GM20431 (cell line): ENCODE results near the gene MPHOSPH9.

Experiments used
- in situ Hi-C: fragments of 300-500 bp; cut with MseI, MboI; formaldehyde crosslinking; loops from one replicate; pipeline ENCODE4 v1.15.0; 2020; ENCODE audit warnings: low sequenced_read_pairs; ENCODE audit not compliant: unreplicated experiment

The MPHOSPH9 gene, protein sequence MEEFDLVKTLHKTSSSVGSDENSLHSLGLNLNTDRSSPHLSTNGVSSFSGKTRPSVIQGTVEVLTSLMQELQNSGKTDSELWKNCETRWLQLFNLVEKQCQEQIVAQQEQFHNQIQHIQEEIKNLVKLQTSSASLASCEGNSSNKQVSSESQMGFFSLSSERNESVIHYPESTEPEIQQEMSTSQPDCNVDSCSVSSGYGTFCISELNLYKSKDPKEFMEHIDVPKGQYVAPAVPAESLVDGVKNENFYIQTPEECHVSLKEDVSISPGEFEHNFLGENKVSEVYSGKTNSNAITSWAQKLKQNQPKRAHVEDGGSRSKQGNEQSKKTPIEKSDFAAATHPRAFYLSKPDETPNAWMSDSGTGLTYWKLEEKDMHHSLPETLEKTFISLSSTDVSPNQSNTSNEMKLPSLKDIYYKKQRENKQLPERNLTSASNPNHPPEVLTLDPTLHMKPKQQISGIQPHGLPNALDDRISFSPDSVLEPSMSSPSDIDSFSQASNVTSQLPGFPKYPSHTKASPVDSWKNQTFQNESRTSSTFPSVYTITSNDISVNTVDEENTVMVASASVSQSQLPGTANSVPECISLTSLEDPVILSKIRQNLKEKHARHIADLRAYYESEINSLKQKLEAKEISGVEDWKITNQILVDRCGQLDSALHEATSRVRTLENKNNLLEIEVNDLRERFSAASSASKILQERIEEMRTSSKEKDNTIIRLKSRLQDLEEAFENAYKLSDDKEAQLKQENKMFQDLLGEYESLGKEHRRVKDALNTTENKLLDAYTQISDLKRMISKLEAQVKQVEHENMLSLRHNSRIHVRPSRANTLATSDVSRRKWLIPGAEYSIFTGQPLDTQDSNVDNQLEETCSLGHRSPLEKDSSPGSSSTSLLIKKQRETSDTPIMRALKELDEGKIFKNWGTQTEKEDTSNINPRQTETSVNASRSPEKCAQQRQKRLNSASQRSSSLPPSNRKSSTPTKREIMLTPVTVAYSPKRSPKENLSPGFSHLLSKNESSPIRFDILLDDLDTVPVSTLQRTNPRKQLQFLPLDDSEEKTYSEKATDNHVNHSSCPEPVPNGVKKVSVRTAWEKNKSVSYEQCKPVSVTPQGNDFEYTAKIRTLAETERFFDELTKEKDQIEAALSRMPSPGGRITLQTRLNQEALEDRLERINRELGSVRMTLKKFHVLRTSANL

DNA sequence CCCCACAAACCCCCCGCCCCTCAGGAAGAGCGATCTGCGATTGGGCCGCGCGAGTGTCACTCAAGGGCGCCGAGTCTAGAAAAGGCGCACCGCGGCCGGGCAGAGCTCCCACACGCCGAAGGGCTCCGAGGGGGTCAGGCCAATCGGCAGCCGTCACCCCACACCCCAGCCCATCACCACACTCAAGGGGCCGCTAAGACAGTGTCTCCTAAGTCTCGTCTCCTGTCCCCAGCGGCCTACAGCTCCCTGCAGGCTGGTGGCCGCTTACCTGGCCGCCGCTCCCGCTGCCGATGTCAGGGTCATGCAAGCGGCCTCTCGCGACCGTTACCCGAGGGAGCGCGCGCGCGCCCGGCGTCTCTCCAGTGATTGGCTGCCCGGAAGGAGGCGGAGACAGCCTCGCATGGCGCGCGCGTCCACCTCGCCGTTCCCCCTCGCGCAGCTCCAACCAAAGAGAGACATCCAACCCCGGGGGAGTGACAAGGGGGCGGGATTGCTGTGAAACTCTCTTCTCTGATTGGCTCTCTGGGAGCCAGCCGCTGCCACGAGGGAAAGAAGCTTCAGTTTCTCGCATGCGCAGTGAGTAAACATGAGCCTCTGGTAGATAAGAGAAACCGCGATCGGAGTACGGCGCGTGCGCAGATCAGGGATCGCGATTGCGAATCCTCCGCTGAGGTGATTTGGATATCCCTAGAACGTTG is at the start of gene MPHOSPH9, which contains the start of gene MTRFR:
TSS of gene MPHOSPH9 (minus strand) at position 335 of the 698 bp plus-strand sequence. CDS start 2,777 bp downstream, outside the sequence.
TSS of gene MTRFR (plus strand) at position 630 of the 698 bp plus-strand sequence. CDS start 20,239 bp downstream, outside the sequence.
- in situ Hi-C loops: no loop called here

DNA sequence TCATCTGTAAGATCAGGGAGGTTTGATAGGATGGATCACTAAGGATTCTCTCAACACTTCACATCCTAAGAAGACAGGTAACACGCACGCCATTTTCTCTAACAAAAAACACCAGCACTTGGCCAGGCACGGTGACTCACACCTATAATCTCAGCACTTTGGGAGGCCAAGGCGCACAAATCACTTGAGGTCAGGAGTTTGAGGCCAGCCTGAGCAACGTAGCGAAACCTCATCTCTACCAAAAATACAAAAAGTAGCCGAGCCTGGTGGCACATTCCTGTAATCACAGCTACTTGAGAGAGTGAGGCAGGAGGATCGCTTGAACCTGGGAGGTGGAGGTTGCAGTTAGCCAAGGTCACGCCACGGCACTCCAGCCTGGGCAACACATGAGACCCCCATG is 49.2 kb upstream of the MPHOSPH9 start:
- in situ Hi-C loops: no loop called here

DNA sequence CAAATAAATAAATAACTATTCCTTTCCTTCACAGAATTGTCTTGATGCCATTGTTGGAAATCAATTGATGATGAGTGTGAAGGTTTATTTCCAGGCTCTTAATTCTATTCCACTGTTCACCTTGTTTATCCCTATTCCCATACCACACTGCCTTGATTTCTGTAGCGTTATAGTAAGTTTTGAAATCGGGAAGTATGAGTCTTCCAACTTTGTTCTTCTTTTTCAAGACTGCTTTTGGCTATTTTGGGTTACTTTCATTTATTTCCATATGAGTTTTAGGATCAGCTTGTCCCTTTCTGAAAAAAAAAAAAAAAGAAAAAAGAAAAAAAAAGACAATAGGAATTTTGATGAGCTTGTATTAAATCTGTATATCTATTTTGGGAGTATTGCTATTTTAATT is 48.0 kb upstream of the MPHOSPH9 start:
- in situ Hi-C loops: no loop called here

DNA sequence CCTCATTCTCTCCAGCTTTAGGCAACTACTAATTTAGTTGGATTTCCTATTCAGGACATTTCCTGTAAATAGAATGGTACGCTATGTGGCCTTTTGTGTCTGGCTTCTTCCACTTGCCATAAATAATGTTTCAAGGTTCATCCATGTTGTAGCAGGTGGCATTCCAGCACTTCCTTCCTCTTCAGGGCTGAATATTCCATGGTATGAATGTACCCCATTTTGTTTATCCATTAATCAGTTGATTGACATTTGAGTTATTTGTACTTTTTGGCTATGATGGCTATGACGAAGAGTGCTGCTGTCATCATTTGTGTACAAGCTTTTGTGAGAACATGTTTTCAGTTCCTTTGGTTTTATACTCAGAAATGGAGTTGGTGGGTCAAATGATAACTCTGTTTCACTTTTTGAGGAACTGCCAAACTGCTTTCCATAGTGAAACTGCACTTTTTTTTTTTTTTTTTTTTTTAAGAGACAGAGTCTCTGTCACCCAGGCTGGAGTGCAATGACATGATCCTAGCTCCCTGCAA is 45.2 kb upstream of the MPHOSPH9 start:
- in situ Hi-C loops: no loop called here

DNA sequence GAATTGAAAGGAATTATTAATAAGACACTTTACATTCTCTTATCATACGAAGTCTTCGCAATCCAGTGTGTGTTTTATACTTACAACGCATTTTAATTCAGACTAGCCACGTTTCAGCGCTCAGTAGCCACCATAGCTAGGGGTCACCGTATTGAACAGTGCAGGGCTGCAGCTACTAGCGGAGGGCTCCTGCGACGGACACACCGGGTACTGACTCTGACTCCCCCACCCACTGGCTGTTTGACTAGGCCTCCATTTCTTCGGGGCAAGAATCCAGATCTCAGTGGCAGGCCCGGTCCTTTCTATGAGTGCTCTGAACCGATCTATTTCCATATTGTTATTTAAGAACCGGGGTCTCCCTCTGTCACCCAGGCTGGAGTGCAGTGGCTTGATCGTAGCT is 40.2 kb upstream of the MPHOSPH9 start:
- in situ Hi-C loops: no loop called here

DNA sequence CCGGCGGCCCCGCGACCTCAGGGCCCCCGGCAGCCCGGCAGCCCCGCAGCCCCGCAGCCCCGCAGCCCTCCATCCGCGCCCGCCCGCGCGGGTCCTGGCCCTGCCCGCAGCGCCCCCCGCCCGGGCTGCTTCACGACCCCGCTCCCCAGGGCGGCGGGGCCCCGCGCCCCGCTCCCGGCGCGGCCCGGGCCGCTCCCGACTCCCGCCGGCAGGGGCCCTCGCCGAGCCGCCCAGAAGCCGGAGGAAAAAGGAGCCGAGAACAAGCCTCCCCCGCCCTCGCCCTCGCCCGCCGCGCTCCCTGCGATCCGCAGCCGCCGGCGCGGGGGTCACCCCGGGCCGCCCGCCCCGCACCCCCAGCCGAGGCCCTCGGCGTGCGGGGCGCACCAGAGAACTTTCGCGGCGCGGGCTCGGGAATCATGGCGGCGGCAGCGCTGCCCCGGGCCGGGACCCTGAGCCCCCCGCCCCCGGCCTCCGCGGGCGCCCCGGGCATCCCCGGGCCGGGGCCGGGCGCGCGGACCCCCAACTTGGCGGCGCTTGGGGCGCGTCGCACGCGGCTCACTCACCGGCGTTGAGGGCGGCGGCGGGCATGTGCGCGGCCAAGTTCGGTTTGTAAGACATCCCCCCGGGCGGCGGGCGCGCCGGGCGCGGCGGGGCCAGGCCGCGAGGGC is 38.2 kb upstream of the MPHOSPH9 start:
- in situ Hi-C loops: no loop called here

DNA sequence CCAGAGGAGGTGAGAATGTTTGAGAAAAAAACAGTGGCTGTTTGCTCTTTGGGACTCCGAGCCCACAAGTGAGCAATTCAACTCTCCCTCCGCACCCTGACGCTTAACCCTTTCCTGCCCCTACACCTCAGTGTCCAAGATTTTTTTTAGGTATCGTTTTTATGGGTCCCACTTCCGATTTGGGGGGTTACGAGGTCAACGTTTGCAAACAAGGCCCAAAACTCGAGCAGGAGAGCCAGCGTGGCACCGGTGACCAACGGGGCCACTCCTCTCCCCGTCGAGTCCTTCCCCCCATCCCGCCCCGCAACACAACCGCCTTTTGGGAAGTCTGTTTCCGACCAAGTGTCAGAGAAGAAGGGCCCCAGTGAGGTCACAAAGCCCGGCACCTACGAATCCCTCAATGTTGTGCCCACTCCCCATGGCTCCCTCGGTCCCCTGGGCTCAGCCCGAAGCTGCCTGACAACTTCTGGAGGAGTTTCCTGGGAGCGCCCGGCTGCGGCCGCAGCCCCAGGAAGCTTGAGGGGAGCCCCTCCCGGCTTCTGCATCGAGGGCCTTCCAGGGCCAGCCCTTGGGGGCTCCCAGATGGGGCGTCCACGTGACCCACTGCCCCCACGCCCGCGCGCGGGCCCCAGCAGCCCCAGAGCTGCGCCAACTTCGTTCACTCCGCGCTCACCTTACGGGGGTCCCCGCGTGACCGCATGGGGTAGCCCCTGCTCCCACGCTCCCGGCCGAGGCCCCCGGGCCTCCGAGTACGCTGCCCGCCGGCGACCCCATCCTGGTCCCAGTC is 37.5 kb upstream of the MPHOSPH9 start:
- in situ Hi-C loops: no loop called here

DNA sequence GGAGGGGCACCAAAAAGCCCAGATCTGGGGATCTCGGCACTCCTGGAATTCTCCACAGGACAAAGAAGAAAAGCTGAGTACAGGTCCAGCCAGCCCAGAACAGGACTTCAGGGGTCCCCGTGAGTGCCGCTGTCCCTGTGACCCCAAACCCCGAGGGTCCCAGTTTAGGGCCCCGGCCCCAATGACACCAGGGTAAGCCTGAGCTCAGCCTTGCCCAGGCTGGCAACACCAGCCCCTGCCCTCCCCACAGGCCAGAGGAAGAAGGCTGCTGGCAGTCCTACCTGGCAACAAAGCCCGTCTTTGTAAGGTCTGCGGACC is 36.9 kb upstream of the MPHOSPH9 start:
- in situ Hi-C loops: no loop called here

DNA sequence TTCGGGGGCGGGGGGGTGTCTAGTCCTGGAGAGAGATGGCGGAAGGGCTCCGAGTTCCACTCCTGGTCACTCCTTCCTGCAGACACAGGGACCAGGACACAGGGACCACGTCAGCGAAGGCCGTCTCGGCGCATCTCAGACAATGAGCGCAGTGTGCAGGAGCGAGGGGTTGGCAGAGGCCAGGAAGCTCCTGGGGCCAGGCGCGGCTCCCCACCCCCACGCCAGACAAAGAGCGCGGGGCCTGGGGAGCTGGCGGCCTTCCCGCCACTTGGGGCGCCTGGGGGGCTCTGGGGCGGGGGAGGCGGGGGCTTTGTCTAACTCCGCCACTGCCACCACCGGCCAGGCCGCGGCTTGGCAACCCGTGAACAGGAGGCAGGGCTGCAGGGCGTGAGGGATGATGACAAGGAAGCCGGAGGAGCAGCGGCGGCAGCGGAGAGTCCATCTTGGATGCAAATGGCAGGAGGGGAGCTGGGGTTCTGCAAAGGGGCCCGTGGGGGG is 36.5 kb upstream of the MPHOSPH9 start:
- in situ Hi-C loops: no loop called here

DNA sequence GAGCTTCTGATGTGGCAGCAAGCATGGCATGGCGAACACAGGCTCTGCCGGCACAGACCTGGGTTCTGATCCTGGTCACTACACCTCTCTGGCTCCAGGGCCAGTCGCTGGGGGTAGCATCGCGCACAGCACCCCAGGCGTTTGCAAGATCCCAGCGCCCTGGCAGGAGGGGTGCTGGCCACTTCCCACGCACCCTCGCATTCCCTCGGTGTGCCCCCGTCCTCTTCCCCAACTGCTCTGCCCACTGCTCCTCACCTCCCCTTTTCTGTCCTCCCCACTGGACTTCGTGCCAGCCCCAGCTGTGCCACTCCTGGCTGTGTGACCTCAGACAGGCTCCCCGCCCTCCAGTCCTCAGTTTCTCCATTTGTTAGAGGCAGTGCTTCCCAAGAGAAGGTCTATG is 35.9 kb upstream of the MPHOSPH9 start:
- in situ Hi-C loops: no loop called here

DNA sequence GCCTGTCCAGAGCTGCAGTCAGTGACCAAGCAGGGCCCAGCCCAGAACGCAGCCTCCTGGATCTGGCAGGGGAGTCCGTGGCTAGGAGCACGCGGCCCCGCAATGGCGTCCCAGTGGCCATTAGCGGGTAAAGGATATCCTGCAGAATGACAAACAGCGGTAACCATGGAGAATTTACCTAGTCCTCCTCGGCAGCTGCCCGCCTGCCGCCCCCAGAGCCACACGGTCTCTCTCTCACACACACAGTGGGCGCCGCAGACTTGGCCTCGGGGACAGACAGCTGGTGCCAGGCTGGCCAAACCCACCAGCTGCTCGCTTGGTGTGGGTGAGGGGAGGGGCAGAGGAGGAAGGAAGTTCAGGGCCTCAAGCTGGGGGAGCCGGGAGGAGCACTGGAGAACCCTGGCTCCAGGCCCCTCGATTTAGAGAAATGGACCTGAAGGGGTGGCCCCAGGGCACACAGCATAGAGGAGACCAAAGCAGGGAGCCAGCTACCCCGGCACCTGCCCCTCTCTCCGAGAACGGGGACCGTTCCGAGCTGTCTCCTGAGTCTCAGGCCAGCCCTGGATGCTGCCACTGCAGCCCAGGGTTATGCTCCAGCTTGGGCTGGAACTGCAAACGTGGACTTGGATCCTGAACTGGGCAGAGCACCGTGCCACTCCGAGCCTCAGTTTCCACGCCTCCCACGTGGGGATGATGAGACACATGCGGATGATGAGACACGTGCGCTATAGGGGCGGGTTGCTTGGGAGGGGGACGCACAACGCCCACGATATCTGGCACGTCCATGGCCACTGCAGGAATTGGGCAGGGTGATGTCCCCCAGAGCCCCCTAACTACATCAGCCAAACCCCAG is 35.3 kb upstream of the MPHOSPH9 start:
- in situ Hi-C loops: no loop called here

DNA sequence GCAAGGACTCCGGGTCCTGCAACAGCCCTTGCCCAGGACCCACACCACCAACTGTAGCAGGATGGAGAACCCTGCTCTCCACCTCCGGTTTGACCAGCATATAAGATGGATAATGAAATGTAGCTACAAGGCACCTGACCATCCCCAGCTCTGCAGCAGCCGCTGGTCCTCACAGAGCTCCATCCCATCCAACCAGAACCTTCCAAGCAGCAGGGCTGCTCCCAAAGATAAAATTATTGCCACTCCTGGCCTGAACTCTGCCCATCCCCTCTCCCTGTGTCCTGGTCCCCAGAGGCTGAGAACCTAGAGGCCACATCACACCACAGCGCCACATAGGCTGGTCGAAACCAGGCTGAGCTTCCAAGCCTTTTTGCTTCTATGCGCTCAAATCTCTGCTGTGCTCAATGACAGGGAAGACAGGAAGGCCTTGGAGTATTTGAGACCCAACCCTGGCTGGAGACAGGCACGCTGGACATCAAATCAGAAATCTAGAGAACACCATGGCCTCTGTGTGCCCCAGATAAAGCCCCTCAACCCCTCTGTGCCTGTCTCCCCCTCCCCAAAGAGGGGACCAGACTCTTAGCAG is 34.5 kb upstream of the MPHOSPH9 start:
- in situ Hi-C loops: no loop called here

DNA sequence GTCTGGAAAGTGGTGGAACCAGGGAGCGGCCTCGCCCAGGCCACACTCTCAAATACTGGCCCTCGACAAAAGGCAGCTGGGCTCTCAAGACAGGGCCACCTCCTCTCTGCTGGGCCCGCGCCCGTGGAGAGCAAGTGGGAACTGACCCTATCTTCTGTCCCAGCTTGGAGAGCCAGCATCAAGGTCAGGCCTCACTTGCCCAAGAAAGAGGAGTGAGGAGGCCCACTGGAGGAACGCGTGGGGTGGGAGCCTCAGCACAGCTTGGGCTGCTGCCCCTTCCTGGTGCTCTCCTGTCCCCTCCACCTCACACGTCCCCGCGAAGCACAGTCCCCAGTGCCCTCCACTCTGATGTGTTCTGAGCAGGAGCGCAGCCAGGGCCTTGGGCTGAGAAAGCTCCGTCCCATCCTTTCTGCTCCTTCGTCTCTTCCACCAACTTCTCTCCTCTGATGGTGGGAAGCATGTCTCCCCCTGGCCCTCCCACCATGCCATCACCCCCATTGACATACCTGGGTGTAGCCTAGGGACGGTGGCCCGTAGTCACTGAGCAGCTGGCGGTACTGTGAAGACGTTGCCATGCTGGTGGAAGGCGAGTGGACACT is 33.8 kb upstream of the MPHOSPH9 start:
- in situ Hi-C loops: no loop called here

DNA sequence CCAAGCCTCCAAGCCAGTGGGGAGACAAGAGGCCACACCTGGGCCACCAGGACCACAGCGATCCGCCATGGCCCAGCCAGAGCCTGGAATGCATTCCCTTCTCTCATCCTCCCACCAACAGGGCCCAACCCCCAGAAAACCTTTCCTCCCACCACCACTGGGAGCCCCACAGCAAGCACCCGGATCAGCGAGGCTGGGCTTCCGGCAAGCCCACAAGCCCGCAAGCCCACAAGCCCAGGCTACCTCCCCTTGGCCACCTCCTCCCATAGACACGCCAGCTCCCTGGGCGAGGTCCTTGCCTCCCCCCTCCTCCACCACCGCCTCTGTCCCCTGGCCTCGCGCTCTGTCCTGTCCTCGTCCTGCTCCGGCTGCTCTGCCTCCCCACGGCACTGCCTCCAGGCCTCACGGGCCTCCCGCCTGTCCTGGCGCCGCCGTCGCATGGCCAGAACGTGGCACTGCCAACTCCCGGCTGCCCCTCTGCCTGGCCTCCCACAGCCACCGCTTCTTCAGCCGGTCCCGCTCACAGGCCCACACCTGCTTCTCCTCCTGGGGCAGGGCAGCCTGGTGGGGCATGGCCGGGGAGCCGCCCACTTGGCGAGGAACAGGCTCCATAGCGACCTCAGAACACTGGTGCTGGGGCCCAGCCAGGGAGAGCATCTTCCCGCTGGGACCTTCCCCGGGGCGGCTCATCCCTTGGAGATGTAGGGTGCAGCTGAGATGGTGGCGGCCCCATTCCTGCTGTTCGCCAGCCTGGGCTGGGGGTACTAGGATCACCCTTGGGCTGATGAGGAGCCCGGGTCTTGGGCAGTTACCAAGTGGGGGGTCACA is 33.1 kb upstream of the MPHOSPH9 start:
- in situ Hi-C loops: no loop called here

DNA sequence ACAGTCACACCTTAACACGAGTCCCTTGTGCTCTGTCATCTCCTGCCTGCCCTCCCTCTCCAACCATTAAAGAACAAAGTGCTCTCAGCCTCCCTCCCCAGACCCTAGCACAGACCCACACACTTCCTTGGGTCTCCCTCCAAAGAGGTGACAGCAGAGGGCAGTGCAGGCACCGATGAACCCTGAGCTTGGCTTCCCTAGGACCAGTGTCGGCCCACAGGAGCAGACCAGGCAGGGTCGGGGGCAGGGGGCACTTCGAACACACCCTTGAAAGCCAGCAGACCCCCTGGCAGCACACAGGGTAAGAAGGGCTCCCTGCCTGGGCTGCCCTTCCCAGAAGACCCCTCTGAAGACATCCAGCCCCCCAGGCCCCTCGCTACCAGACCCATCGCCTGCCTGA is 31.7 kb upstream of the MPHOSPH9 start:
- in situ Hi-C loops: no loop called here
